Nephron progenitor cell (in vitro differentiated cells): ENCODE measurements around the gene ITGB2.

Experiments
- DNase-seq: peaks from one replicate; pipeline ENCODE4 v3.0.0; 2021
- H3K27ac Mint-ChIP-seq: 2 replicates; pipeline ENCODE4 v1.8.0; 2021; ENCODE audit warnings: mild to moderate bottlenecking, moderate library complexity, mixed read lengths
- H3K27me3 Mint-ChIP-seq: 2 replicates; pipeline ENCODE4 v1.8.0; 2021; ENCODE audit warnings: mild to moderate bottlenecking, low read depth, mixed read lengths; ENCODE audit not compliant: poor library complexity
- H3K36me3 Mint-ChIP-seq: 2 replicates; pipeline ENCODE4 v1.8.0; 2021; ENCODE audit warnings: low read depth, mixed read lengths
- H3K4me1 Mint-ChIP-seq: 2 replicates; pipeline ENCODE4 v1.8.0; 2021; ENCODE audit warnings: mixed read lengths
- H3K4me3 Mint-ChIP-seq: 2 replicates; pipeline ENCODE4 v1.8.0; 2021; ENCODE audit warnings: mild to moderate bottlenecking, moderate library complexity, mixed read lengths
- H3K9me3 Mint-ChIP-seq: 2 replicates; pipeline ENCODE4 v1.8.0; 2021; ENCODE audit warnings: mild to moderate bottlenecking, moderate library complexity, mixed read lengths
- CTCF ChIP-seq: fragments of 200-600 bp; sonication (generic); IDR thresholded peaks from 2 replicates; pipeline ENCODE4 v1.5.0; 2021; ENCODE audit warnings: antibody characterized with exemption

Gene ITGB2

GRCh38 chr21:44952116-44952928, 31.6 kb upstream of the ITGB2 start:
- DNase-seq: no peak
- Mint-ChIP-seq H3K36me3 (peaks cover 7% of the 10 kb centered on the region), H3K4me3 (no peak overlapping the region), H3K9me3 (no peaks in the 10 kb centered on the region), H3K27ac (no peak overlapping the region), H3K4me1 (peaks cover 5% of the 10 kb centered on the region), H3K27me3 (no peaks in the 10 kb centered on the region)
- TF ChIP-seq CTCF: no peak

GRCh38 chr21:44951186-44951915, 30.7 kb upstream of the ITGB2 start:
- Mint-ChIP-seq H3K36me3 (peaks cover 5% of the 10 kb centered on the region), H3K27ac (no peak overlapping the region), H3K4me1 (peaks cover 5% of the 10 kb centered on the region), H3K4me3 (no peak overlapping the region), H3K9me3 (no peaks in the 10 kb centered on the region), H3K27me3 (no peaks in the 10 kb centered on the region)
- no peak for DNase-seq
- no peak for TF ChIP-seq CTCF

- H3K4me1 Mint-ChIP-seq: peaks cover under 1% of the 10 kb centered on the region
- no peak overlapping the region for H3K27ac Mint-ChIP-seq
- DNase-seq: no peak
- H3K9me3 Mint-ChIP-seq: no peaks in the 10 kb centered on the region
- H3K36me3 Mint-ChIP-seq: peaks cover 8% of the 10 kb centered on the region
- no peak overlapping the region for H3K4me3 Mint-ChIP-seq
- no peak for TF ChIP-seq CTCF
- H3K27me3 Mint-ChIP-seq: no peaks in the 10 kb centered on the region
Measured at GRCh38 chr21:44950351-44950750, 29.7 kb upstream of the ITGB2 start.

- H3K36me3 Mint-ChIP-seq: peaks cover 12% of the 10 kb centered on the region
- peak; percentile 94 for DNase-seq
Measured at GRCh38 chr21:44949779-44950198, 29.1 kb upstream of the ITGB2 start.

GRCh38 chr21:44949161-44949778, 28.6 kb upstream of the ITGB2 start:
- no peak for DNase-seq
- H3K4me1 Mint-ChIP-seq: no peaks in the 10 kb centered on the region
- no peaks in the 10 kb centered on the region for H3K9me3 Mint-ChIP-seq
- TF ChIP-seq CTCF: no peak
- peaks cover 17% of the 10 kb centered on the region for H3K36me3 Mint-ChIP-seq
- no peaks in the 10 kb centered on the region for H3K27me3 Mint-ChIP-seq
- H3K4me3 Mint-ChIP-seq: no peak overlapping the region
- H3K27ac Mint-ChIP-seq: no peak overlapping the region

More at GRCh38 chr21:44949779-44950198, 29.1 kb upstream of the ITGB2 start:
- Mint-ChIP-seq H3K9me3 (no peaks in the 10 kb centered on the region), H3K4me1 (no peaks in the 10 kb centered on the region), H3K27me3 (no peaks in the 10 kb centered on the region), H3K27ac (no peak overlapping the region), H3K4me3 (no peak overlapping the region)
- peak; percentile 94 for TF ChIP-seq CTCF
